ENCODE measurements around the gene CD8A.

DNA sequence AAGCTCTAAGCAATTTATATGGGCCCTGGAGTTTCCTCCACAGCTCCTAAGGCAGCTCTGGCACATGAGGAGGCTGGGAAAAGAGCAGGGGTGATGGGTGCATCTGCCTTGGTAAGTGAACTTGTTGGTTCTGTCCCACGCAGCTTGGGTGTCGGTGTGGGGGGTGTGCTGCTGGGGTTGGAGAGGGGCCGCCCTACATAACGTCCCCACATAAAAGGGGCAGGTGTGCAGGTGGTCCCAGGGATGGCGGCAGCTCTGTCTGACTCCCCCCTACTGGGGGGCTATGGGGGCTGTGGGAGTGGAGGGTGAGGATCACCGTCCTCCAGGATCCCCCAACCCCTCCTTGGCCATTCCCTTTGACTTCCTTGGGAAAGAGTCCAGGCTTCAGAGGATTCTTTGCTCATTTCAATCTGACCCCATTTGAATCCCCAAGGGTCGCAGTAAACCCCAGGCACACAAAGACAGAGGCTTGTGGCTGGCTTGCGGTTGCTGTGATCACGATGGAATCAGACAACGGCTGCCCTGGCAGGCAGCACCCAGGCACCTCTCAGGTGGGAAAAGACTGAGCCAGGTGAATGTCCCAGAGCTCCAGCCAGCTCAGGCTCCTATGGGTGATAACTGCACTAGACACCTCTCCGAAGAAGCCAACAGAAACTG is 34.5 kb upstream of the CD8A start:
- TF ChIP-seq, protein P1, sequence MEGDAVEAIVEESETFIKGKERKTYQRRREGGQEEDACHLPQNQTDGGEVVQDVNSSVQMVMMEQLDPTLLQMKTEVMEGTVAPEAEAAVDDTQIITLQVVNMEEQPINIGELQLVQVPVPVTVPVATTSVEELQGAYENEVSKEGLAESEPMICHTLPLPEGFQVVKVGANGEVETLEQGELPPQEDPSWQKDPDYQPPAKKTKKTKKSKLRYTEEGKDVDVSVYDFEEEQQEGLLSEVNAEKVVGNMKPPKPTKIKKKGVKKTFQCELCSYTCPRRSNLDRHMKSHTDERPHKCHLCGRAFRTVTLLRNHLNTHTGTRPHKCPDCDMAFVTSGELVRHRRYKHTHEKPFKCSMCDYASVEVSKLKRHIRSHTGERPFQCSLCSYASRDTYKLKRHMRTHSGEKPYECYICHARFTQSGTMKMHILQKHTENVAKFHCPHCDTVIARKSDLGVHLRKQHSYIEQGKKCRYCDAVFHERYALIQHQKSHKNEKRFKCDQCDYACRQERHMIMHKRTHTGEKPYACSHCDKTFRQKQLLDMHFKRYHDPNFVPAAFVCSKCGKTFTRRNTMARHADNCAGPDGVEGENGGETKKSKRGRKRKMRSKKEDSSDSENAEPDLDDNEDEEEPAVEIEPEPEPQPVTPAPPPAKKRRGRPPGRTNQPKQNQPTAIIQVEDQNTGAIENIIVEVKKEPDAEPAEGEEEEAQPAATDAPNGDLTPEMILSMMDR (IDR thresholded peaks at IDR 0.05): no peak
- TF ChIP-seq POLR2A (IDR thresholded peaks at IDR 0.05): no peak

Data from prostate gland (tissue), 2 donors.